ENCODE data around the gene FREY1.

- TF ChIP-seq POLR2A (IDR thresholded peaks at IDR 0.05; ENCODE audit: low read depth, low read length), result no peak
- no peak for TF ChIP-seq CTCF (conservative IDR thresholded peaks at IDR 0.05; ENCODE audit: low read depth, low read length)
- no peak for TF ChIP-seq MAFK (IDR thresholded peaks at IDR 0.05; ENCODE audit: low read depth, low read length)
- no peak for TF ChIP-seq RAD21 (IDR thresholded peaks at IDR 0.05; ENCODE audit: low read length)
- TF ChIP-seq, protein P1, sequence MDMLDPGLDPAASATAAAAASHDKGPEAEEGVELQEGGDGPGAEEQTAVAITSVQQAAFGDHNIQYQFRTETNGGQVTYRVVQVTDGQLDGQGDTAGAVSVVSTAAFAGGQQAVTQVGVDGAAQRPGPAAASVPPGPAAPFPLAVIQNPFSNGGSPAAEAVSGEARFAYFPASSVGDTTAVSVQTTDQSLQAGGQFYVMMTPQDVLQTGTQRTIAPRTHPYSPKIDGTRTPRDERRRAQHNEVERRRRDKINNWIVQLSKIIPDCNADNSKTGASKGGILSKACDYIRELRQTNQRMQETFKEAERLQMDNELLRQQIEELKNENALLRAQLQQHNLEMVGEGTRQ (IDR thresholded peaks at IDR 0.05; ENCODE audit: low read depth, low read length), result no peak
- no peak for TF ChIP-seq RFX5 (IDR thresholded peaks at IDR 0.05; ENCODE audit: low read depth, low read length)
- no peak for TF ChIP-seq SMC3 (IDR thresholded peaks at IDR 0.05; ENCODE audit: low read depth, low read length)
- no peak for TF ChIP-seq RCOR1 (IDR thresholded peaks at IDR 0.05; ENCODE audit: insufficient replicate concordance, low read length)
- TF ChIP-seq MXI1 (IDR thresholded peaks at IDR 0.05; ENCODE audit: borderline replicate concordance, low read depth, low read length), result no peak
- TF ChIP-seq FOS (IDR thresholded peaks at IDR 0.05; ENCODE audit: low read depth, low read length), result no peak
These were observed 26.1 kb downstream of the FREY1 start for GRCh38 chr11:45880772-45881570.
